ENCODE measurements around the gene CDON.

DNA sequence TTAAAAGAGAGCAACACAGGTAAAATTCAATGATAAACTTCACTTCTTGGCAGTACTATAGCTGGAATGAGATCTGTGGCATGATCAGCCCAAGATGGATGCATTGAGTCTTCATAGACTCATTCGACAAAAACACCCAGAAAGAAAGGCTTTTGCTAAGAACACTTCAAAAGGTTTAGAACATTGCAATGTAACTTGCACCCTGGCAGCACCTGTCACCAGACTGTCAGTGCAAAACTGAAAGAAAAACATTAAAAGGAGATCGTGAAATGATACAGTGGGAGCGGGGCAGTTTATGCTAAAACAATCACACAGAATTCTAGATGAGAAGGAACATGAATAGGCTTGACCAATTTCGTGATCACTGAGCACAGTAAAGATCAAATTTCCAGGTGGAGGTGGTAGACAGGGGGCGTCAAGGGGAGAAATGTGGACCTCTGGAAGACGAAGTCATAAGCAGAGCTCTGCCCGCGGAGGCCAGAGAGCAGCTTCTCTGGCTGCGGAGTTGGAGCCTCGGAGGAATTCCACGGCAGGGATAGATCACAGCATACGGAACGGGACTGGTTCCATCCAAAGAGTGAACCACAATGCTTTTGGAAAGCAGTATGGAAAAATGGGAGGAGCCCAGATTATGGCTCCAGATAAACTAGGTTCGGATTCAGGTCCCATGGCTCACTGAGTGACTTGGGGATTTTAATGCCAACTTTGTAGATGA lies 104.9 kb downstream of the CDON start:
- TF ChIP-seq, protein P1, sequence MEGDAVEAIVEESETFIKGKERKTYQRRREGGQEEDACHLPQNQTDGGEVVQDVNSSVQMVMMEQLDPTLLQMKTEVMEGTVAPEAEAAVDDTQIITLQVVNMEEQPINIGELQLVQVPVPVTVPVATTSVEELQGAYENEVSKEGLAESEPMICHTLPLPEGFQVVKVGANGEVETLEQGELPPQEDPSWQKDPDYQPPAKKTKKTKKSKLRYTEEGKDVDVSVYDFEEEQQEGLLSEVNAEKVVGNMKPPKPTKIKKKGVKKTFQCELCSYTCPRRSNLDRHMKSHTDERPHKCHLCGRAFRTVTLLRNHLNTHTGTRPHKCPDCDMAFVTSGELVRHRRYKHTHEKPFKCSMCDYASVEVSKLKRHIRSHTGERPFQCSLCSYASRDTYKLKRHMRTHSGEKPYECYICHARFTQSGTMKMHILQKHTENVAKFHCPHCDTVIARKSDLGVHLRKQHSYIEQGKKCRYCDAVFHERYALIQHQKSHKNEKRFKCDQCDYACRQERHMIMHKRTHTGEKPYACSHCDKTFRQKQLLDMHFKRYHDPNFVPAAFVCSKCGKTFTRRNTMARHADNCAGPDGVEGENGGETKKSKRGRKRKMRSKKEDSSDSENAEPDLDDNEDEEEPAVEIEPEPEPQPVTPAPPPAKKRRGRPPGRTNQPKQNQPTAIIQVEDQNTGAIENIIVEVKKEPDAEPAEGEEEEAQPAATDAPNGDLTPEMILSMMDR (IDR thresholded peaks at IDR 0.05; ENCODE audit: low read length), result no peak
- no peak for TF ChIP-seq EZH2 (IDR thresholded peaks at IDR 0.05; ENCODE audit: borderline replicate concordance, low read length)
